ACC112 (cell line): ENCODE data around the gene YY1.
"Not testable (repeated sequence)": the region's sequence is repeated elsewhere in the genome, so short reads cannot be mapped to it uniquely, and the experiment has no call there.

Experiments used
- H2AFZ ChIP-seq: fragments of 200-600 bp; sonication (generic); one replicate; pipeline ENCODE4 v1.6.0; 2017; ENCODE audit warnings: antibody characterized with exemption, low read length; ENCODE audit not compliant: unreplicated experiment
- H3K27ac ChIP-seq: fragments of 200-600 bp; sonication (generic); 2 replicates; pipeline ENCODE4 v1.5.1; 2014; ENCODE audit warnings: low read depth, mild to moderate bottlenecking, antibody characterized with exemption, low read length, moderate library complexity
- H3K27me3 ChIP-seq: fragments of 200-600 bp; sonication (generic); 2 replicates; pipeline ENCODE4 v1.6.1; 2014; ENCODE audit warnings: mild to moderate bottlenecking, antibody characterized with exemption, low read length, moderate library complexity, mixed read lengths; ENCODE audit not compliant: insufficient read depth
- H3K36me3 ChIP-seq: fragments of 200-600 bp; sonication (generic); 2 replicates; pipeline ENCODE4 v1.6.1; 2016; ENCODE audit warnings: mild to moderate bottlenecking, antibody characterized with exemption, low read length, moderate library complexity, mixed read lengths; ENCODE audit not compliant: insufficient read depth
- H3K4me1 ChIP-seq: fragments of 200-600 bp; sonication (generic); one replicate; pipeline ENCODE4 v1.6.1; 2016; ENCODE audit warnings: low read length, mixed read lengths; ENCODE audit not compliant: insufficient read depth, unreplicated experiment, control insufficient read depth
- H3K4me3 ChIP-seq: fragments of 200-600 bp; sonication (generic); 2 replicates; pipeline ENCODE4 v1.5.1; 2014; ENCODE audit warnings: mild to moderate bottlenecking, low read depth, low read length
- H3K79me2 ChIP-seq: fragments of 200-600 bp; sonication (generic); one replicate; pipeline ENCODE4 v1.6.0; 2016; ENCODE audit warnings: low read length; ENCODE audit not compliant: control insufficient read depth, unreplicated experiment, insufficient read depth

YY1 gene

GRCh38 chr14:100285021-100285912 lies 46.3 kb downstream of the YY1 start:
- Histone ChIP-seq H3K36me3 (no peaks in the 10 kb centered on the region), H3K4me3 (peak overlapping the region; percentile 98), H3K4me1 (peaks cover 17% of the 10 kb centered on the region), H3K27ac (peak overlapping the region; percentile 74; the same call in 1 of the 2 replicates), H3K27me3 (no peaks in the 10 kb centered on the region), H3K79me2 (peaks cover 15% of the 10 kb centered on the region), H2AFZ (peak overlapping the region; percentile 100)

- Histone ChIP-seq H3K27me3 (no peaks in the 10 kb centered on the region), H3K27ac (no peak overlapping the region), H3K36me3 (no peaks in the 10 kb centered on the region), H3K4me3 (peak overlapping the region; percentile 98), H2AFZ (no peak overlapping the region), H3K79me2 (peaks cover 11% of the 10 kb centered on the region), H3K4me1 (peaks cover 17% of the 10 kb centered on the region)
Measured at GRCh38 chr14:100285913-100286400, 47.0 kb downstream of the YY1 start.

GRCh38 chr14:100286484-100287191 lies 47.7 kb downstream of the YY1 start:
- H2AFZ ChIP-seq, result no peak overlapping the region
- no peaks in the 10 kb centered on the region for H3K27me3 ChIP-seq
- H3K4me3 ChIP-seq, result no peak overlapping the region
- H3K36me3 ChIP-seq, result no peaks in the 10 kb centered on the region
- no peak overlapping the region for H3K27ac ChIP-seq
- peaks cover 13% of the 10 kb centered on the region for H3K4me1 ChIP-seq
- peaks cover 7% of the 10 kb centered on the region for H3K79me2 ChIP-seq

DNA sequence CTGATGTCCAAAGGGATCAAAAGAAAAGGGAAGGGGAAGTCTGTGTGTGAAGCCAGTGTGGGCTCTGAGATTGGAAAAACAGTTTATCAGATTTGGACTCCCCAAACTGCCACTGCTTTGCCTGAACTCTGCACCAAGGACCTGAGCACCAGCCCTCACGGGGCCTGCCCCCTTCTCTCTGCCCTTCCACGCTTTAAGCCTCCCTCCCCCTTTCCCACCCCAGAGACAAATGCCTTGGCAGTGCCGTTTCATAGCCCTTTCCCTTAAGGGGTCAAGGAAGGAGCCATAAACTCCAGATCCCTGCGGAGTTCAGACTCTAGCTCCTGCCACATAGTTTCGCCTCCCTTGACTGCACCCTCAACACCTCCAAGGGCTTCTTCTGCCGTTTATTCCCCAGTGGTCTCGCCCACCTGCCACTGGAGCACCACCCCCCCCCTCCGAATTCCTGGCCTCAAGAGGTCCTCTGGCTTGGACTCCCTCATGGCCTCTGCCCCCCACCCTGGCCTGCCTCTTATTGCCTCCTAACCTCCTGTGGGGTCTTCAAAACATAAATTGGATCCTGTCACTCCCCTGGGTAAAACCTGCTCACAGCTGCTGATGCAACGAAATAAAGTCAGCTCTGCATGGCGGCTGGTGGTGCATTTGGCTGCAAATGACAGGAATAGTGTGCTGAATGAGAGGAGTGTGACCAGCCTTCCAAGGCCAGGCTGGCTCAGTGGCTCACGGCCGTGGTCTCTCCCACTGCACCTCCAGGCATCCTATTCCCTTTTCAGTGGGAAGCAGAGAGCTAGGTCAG lies 48.5 kb downstream of the YY1 start:
- Histone ChIP-seq H3K27ac (no peak overlapping the region), H3K4me3 (no peak overlapping the region), H3K27me3 (no peaks in the 10 kb centered on the region), H3K36me3 (no peaks in the 10 kb centered on the region), H2AFZ (no peak overlapping the region), H3K79me2 (peaks cover 3% of the 10 kb centered on the region), H3K4me1 (peaks cover 9% of the 10 kb centered on the region)

DNA sequence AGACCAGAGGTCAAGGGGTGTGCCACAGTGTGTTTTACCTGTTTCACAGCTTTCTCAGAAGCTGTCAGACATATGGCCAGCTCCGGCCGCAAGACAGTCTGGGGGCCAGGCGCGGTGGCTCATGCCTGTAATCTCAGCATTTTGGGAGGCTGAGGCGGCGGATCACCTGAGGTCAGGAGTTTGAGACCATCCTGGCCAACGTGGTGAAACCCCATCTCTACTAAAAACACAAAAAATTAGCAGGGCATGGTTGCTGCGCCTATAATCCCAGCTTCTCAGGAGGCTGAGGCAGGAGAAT lies 49.0 kb downstream of the YY1 start:
- H3K4me3 ChIP-seq, H3K36me3 ChIP-seq, H2AFZ ChIP-seq, H3K4me1 ChIP-seq, H3K27ac ChIP-seq, H3K79me2 ChIP-seq, H3K27me3 ChIP-seq: not testable (repeated sequence)

DNA sequence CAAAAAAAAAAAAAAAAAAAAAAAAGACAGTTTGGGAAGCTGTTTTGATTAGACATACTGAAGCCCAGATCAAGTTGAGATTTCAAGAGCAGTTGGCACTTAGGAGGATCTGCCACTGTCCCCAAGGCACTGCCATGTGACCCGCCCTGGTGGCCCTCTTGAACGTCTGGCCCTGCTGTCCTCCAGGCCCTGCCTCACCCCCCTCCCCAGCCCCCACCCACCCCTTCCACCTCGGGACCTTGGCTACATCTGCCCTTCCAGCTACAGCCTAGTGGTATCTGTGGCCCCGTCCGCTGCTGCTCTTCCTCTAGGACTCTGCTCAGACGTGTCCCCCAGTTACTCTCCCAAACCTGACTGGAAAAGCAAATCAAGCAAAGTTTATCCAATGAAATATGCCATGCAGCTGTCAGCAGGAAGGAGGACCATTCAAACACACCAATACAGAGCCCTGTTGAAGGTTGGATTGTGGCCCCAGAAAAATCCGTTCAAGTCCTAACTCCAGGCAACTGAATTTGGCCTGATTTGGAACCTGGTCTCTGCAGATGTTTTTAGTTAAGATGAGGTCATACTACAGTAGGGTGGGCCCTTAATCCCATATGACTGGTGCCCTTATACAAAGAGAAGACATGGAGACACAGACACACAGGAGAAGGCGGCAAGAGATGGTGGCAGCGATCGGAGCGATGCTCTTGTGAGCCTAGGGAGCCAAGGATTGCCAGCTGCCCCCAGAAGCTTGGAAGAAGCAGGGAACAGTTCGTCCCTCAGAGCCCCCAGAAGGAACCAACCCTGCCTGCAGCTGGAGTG lies 49.6 kb downstream of the YY1 start:
- H3K4me1 ChIP-seq, result peaks cover 9% of the 10 kb centered on the region
- H3K79me2 ChIP-seq, result peaks cover 3% of the 10 kb centered on the region
- no peak overlapping the region for H3K4me3 ChIP-seq
- no peak overlapping the region for H3K27ac ChIP-seq
- H2AFZ ChIP-seq, result no peak overlapping the region
- H3K36me3 ChIP-seq, result no peaks in the 10 kb centered on the region
- no peaks in the 10 kb centered on the region for H3K27me3 ChIP-seq

DNA sequence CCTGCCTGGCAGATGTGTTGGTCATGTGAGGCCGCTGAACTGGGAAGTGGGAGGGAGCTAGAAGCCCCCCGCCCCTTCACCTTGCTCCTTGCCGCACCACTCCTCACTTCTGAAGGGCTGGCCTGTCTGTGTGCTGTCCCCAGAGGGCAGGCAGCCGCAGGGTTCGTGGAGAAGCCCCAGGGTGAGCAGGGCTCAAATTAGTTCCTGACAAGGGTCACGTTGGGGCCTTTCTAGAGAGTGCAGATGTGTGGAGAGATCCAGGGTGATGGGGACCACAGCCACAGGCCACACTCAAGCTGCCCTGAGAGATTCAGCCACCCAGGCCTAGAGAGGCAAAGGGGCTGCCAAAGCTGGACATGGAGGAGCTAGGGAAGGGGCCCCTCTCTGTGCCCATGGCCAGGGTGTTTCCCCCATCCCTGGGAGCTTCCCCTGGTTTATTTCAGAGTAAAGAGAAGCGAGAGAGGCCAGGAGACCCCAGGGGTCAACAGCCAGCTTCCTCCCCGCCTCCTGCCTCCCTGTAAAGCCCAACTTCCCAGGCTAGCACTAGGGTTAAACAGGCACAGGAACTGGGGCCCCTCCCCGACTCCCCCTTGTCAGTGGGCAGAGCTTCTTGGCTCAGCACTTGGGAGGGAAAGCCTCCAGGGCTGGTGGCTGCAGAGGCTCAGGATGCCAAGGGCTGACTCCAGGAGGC lies 51.1 kb downstream of the YY1 start:
- Histone ChIP-seq H3K27ac (no peak overlapping the region), H3K4me3 (no peak overlapping the region), H3K4me1 (peaks cover 4% of the 10 kb centered on the region), H3K79me2 (no peaks in the 10 kb centered on the region), H3K27me3 (no peaks in the 10 kb centered on the region), H2AFZ (no peak overlapping the region), H3K36me3 (no peaks in the 10 kb centered on the region)

DNA sequence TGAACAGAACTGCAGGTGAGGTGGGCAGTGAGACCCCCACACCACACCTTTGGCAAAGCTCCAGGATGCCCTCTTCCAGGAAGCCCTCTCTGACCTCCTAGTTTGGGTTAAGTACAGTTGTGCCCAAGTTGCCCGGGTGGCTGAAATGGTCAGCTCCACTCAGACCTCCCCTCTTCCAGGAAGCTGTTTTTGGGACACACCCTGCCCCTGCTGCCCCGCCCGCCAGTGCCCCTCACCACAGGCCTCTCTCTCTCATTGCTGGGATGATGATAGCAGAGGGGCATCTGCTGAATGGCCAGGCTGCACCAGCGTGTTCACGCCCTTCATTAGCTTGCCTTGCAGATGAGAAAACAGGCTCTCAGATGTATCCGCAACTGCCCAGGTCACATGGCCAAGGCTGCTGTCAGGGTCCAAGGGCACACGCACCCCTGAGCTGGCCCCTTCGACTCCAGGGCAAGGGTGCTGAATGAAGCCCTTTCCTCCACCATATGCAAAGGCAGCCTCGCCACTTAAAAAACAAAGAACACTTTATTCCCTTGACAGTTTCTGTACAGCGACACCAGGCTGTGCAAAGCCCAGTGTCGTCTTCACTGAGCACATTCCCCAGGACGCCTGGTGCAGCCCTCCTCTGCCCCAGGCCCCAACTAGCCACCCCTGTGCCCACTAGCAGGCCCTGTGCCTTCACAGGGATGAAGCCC lies 51.8 kb downstream of the YY1 start:
- Histone ChIP-seq H3K36me3 (no peaks in the 10 kb centered on the region), H3K4me3 (no peak overlapping the region), H3K4me1 (peaks cover 4% of the 10 kb centered on the region), H2AFZ (no peak overlapping the region), H3K27ac (no peak overlapping the region), H3K27me3 (no peaks in the 10 kb centered on the region), H3K79me2 (no peaks in the 10 kb centered on the region)

DNA sequence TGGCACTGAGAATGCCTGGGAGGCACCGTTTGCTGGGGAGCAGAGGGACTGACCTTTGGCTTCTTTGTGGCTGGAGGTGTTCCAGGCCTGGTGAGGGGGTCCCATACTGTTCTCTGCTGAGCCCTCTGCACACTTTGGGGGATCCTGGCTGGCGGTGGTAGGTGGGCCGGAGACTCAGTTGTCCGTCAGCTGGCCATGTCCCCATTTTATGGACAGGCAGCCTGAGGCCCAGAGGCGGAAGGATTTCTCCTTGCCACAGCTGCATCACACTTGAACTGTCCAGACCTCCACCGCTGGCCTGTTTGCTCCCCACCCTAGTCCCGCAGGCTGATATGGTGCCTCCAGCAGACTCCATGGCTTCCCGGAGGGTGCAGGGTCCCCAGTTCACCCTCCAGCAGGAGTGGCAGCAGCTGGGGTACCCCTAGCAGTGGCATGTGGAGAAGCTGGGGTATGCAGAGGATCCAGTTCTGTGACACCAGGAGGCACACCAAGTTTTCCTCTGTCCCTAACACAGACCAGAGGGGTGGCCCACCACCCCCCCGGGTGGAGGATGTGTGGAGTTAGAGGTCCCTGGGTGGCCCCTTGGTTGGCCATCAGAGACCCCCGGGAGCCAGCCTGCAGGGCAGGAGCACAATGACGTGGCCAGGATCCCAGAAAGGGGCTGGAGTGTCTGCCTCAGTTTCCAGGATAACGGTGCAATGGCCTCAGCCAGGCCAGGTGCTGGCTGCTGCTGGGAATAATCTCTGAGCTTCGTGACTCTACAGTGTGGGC lies 52.5 kb downstream of the YY1 start:
- Histone ChIP-seq H2AFZ (no peak overlapping the region), H3K4me1 (no peaks in the 10 kb centered on the region), H3K27me3 (no peaks in the 10 kb centered on the region), H3K27ac (no peak overlapping the region), H3K36me3 (no peaks in the 10 kb centered on the region), H3K79me2 (no peaks in the 10 kb centered on the region), H3K4me3 (no peak overlapping the region)
